ENCODE results near the gene DCANP1. TPM values are rescaled to one million over a fixed set of nuclear protein-coding genes. Genes with fewer than 3 reads are reported as not detected.

DCANP1 gene
- total and polyA plus RNA-seq, 9 of the 15 experiments (the other 6 are each of a cell fraction or from before 2014, with no cell fraction given) = not detected

- no peaks in the 10 kb centered on the region for H4K20me1 ChIP-seq (replicated peaks; ENCODE audit: control insufficient read depth, insufficient read depth, low read length)
- in situ Hi-C loops (cut with MboI) = no loop called here
- H2AFZ ChIP-seq (ENCODE audit: low read depth, low read length) = no peak overlapping the region
- FAIRE-seq = no peak
- WGBS (ENCODE audit: insufficient coverage, low coverage, missing lambda C conversion rate) = 72% methylated on average over 5 of the region's 5 CpGs
- peaks cover 9% of the 10 kb centered on the region for H3K9me1 ChIP-seq (ENCODE audit: control insufficient read depth, insufficient read depth, low read length)
- H3K4me3 ChIP-seq = no peak overlapping the region
- H3K9ac ChIP-seq (ENCODE audit: insufficient read depth in 1 of 2, low read depth in 2 of 2, low read length in 2 of 2) = no peak overlapping the region
- POLR2A ChIA-PET = interaction anchor here (0.6 to 2.1 kb wide), 2 partner anchors 14 to 17 kb away, joined by 4 to 6 read pairs; no protein-coding TSS in a partner anchor
- no peak for ATAC-seq
- intact Hi-C loops (cut with micrococcal nuclease) = no loop called here
- no peak for TF ChIP-seq CREBBP (IDR thresholded peaks at IDR 0.05; ENCODE audit: low read depth, low read length)
- TF ChIP-seq CBX3 (IDR thresholded peaks at IDR 0.05; ENCODE audit: borderline replicate concordance in 1 of 2, low read length in 2 of 2) = no peak
- no peak for TF ChIP-seq FOXA1 (IDR thresholded peaks at IDR 0.05; ENCODE audit: borderline replicate concordance)
- TF ChIP-seq FUS (optimal IDR thresholded peaks at IDR 0.05; ENCODE audit: low read depth, low read length) = no peak
- TF ChIP-seq SRSF7 (optimal IDR thresholded peaks at IDR 0.05; ENCODE audit: low read depth, low read length) = no peak
- no peak for TF ChIP-seq TFAM (CRISPR knock-in tag; conservative IDR thresholded peaks at IDR 0.05)
- no peak for TF ChIP-seq ZC3H8 (IDR thresholded peaks at IDR 0.05)
- no peak for TF ChIP-seq SMAD1 (IDR thresholded peaks at IDR 0.05; ENCODE audit: low read depth, low read length, partially characterized antibody)
- TF ChIP-seq RBM34 (IDR thresholded peaks at IDR 0.05; ENCODE audit: borderline replicate concordance, insufficient read depth, low read length) = no peak
- no peak for TF ChIP-seq GATAD2B (IDR thresholded peaks at IDR 0.05; ENCODE audit: borderline replicate concordance)
- TF ChIP-seq CBX1 (IDR thresholded peaks at IDR 0.05; ENCODE audit: low read depth) = no peak
- TF ChIP-seq, protein P1, sequence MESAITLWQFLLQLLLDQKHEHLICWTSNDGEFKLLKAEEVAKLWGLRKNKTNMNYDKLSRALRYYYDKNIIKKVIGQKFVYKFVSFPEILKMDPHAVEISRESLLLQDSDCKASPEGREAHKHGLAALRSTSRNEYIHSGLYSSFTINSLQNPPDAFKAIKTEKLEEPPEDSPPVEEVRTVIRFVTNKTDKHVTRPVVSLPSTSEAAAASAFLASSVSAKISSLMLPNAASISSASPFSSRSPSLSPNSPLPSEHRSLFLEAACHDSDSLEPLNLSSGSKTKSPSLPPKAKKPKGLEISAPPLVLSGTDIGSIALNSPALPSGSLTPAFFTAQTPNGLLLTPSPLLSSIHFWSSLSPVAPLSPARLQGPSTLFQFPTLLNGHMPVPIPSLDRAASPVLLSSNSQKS (CRISPR knock-in tag; IDR thresholded peaks at IDR 0.05) = no peak
- no peak for TF ChIP-seq ZBTB34 (CRISPR knock-in tag; IDR thresholded peaks at IDR 0.05)
- no peak for TF ChIP-seq CBX5 (IDR thresholded peaks at IDR 0.05; ENCODE audit: borderline replicate concordance, low read depth)
- no peak for TF ChIP-seq MYBL2 (IDR thresholded peaks at IDR 0.05; ENCODE audit: low read depth)
- TF ChIP-seq MYBL2 (CRISPR knock-in tag; IDR thresholded peaks at IDR 0.05; ENCODE audit: borderline replicate concordance) = no peak
- no peak for TF ChIP-seq KLF16 (IDR thresholded peaks at IDR 0.05)
- no peak for TF ChIP-seq NR2C2 (CRISPR knock-in tag; IDR thresholded peaks at IDR 0.05)
- TF ChIP-seq NR2C2 (tag; IDR thresholded peaks at IDR 0.05) = no peak
- TF ChIP-seq PHB (CRISPR knock-in tag; IDR thresholded peaks at IDR 0.05) = no peak
- no peaks in the 10 kb centered on the region; the same call in 2 of the 3 replicates for H3K79me2 ChIP-seq (ENCODE audit: control insufficient read depth, insufficient read depth, low read length)
- BruUV-seq (replicated peaks) = no TSS peak
- CTCF ChIA-PET (ENCODE audit: low intra/inter-chr PET ratio) = no interaction called here
- no peak overlapping the region for H3K4me2 ChIP-seq (ENCODE audit: insufficient read depth, low read length)
- no peak for DNase-seq (ENCODE audit: extremely low read depth in 1 of 4, low spot score in 3 of 4)
- no peak overlapping the region for H3K27ac ChIP-seq (ENCODE audit: extremely low read depth, low read depth, low read length)
- no peaks in the 10 kb centered on the region for H3K9me3 ChIP-seq (replicated peaks; ENCODE audit: control insufficient read depth, insufficient read depth, low read depth, low read length)
- H3K27me3 ChIP-seq (ENCODE audit: control insufficient read depth in 2 of 2, insufficient read depth in 2 of 2, low read length in 2 of 2) = no peaks in the 10 kb centered on the region; a peak in 1 of 5 replicates
- no peaks in the 10 kb centered on the region for H3K36me3 ChIP-seq (ENCODE audit: control insufficient read depth, insufficient read depth, low read length)
- H3K4me1 ChIP-seq (replicated peaks in 1 of 2; ENCODE audit: control insufficient read depth in 2 of 2, insufficient read depth in 2 of 2, low read length in 2 of 2) = peaks cover 53 to 62% of the 10 kb centered on the region in 2 experiments
Measured at GRCh38 chr5:135480511-135480910, 33.4 kb upstream of the DCANP1 start.
